Skeletal muscle tissue (tissue), 4 donors: ENCODE measurements around the gene RPS6KB2. TPM values are rescaled to one million over a fixed set of nuclear protein-coding genes. Genes with fewer than 3 reads are reported as not detected.
A peak's percentile ranks its signal among the peaks of the same experiment; 100 is the strongest.

Experiments
- H3K27ac ChIP-seq: one replicate; pipeline ENCODE4 v1.7.0; 2013; ENCODE audit warnings: mild to moderate bottlenecking, low read depth, low read length, inconsistent platforms
- H3K27me3 ChIP-seq, 3 donors: one replicate each; pipeline ENCODE4 v1.7.0; 2013; ENCODE audit warnings: low read length in 3 of 3; ENCODE audit not compliant: control insufficient read depth in 3 of 3, insufficient read depth in 3 of 3
- H3K36me3 ChIP-seq, 3 donors: one replicate each; pipeline ENCODE4 v1.7.0; 2013; ENCODE audit warnings: low read length in 3 of 3; ENCODE audit not compliant: control insufficient read depth in 3 of 3, insufficient read depth in 3 of 3
- H3K4me1 ChIP-seq, 3 donors: one replicate each; pipeline ENCODE4 v1.7.0; 2013; ENCODE audit warnings: low read length in 3 of 3, mild to moderate bottlenecking in 3 of 3; ENCODE audit not compliant: control insufficient read depth in 3 of 3, insufficient read depth in 3 of 3
- H3K4me3 ChIP-seq, 3 donors: one replicate each; pipeline ENCODE4 v1.7.0; 2013; ENCODE audit warnings: low read length in 3 of 3
- H3K9ac ChIP-seq, 3 donors: one replicate each; pipeline ENCODE4 v1.7.0; 2013; ENCODE audit warnings: low read length in 3 of 3, mild to moderate bottlenecking in 3 of 3, moderate library complexity in 2 of 3, low read depth in 1 of 3
- H3K9me3 ChIP-seq, 3 donors: one replicate each; pipeline ENCODE4 v1.7.0; 2013; ENCODE audit warnings: low read length in 3 of 3; ENCODE audit not compliant: control insufficient read depth in 3 of 3
- total RNA-seq: library from RNA; depleted of rRNA; stranded (reverse); fragments of >200 nt; gene quantifications from one replicate; pipeline ENCODE4 v1.2.3, GENCODE V29; 2014
- donor health status: Osteomylitis.

The RPS6KB2 gene
- total RNA-seq, 1 donor from 2014 or later, result 23.5 TPM

DNA sequence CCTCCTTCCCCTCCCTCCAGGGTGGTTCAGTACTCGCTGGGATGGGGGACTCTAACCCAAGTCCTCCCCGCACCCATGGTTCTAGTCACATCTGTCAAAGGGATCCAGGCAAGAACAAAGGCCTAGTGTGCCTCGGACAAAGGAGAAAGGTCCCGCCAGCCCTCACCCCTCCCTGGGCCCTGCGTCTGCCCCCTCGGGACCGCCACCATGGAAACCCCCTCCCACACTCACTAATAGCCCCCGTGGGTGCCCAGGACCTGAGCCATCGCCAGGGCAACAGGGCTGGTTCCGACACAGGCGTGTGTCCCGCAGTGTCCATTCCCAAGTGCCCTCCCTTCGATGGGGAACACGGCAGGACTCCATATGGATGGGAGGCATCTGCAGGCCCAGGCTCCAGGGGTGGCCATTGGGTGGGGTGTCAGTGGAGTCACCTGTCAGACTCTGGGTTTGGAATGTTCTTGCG is 17.9 kb upstream of the RPS6KB2 start:
- Histone ChIP-seq H3K4me1 (peaks cover 11 to 22% (median 18%) of the 10 kb centered on the region in 3 donors), H3K9ac (peak overlapping the region in 1 of 3 donors; percentile 16), H3K4me3 (no peak overlapping the region), H3K9me3 (no peaks in the 10 kb centered on the region), H3K27me3 (peaks cover 42 to 60% (median 44%) of the 10 kb centered on the region in 3 donors), H3K27ac (no peak overlapping the region), H3K36me3 (no peaks in the 10 kb centered on the region)

DNA sequence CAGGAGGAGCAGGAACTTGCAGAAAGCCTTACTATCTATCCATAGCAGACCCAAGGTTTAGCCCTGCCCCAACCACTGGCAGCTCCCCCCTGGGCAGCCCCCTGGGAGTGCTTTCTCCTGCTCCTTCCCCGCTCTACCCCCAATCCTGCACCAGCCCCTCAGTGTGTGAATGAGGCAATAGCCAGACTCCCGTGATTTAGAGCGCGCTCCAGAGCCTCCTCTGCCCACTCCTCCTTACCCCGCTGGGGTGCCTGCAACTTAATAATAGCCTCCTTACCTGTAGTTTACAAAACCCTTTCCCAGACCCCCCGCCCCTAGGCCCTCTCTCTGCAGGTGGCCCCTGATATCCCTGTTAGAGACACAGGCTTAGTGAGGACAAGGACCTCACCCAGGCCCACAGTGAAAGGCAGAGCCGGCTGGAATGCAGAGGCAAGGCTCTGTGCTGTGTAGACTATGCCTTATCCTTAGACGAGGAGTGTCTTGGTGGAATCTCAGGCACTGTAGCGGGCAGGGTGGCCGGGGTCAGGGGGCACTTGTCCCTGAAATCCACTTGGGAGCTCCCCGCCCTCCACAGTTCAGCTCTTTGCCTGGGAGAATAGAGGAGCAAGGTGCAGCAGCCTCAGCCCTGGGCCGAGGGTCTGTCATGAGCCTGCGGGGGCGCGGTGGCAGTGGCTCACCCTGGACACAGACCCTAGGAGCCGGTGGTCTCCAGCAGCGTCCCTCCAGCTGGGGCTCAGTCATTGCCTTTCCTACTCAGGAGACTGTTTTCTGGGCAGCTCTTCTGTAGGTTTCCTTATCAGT is 17.1 kb upstream of the RPS6KB2 start:
- Histone ChIP-seq H3K27me3 (peaks cover 42 to 60% (median 44%) of the 10 kb centered on the region in 3 donors), H3K27ac (no peak overlapping the region), H3K4me1 (peaks cover 14 to 26% (median 22%) of the 10 kb centered on the region in 3 donors), H3K9me3 (no peaks in the 10 kb centered on the region), H3K4me3 (no peak overlapping the region), H3K9ac (peak overlapping the region in 1 of 3 donors; percentile 3), H3K36me3 (no peaks in the 10 kb centered on the region)

DNA sequence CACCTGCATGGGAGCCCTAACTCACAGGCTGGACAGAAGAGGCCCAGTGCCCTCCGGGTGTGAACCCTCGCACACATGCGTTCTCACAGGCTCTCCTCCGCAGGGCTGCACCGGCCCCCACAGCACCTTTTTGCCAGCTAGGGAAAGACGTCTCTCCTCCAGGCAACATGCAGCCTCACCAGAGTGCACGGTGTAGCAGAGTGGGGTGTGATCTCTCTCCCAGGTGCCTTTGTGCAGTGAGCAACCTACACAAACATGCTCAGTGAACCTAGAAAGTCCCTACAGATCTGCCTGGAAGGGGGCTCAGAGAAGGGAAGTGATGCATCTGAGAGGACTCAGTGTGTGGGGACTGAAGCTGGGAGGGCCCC is 16.5 kb upstream of the RPS6KB2 start:
- Histone ChIP-seq H3K27ac (no peak overlapping the region), H3K27me3 (peaks cover 42 to 58% (median 44%) of the 10 kb centered on the region in 3 donors), H3K9ac (no peak overlapping the region), H3K4me1 (peaks cover 20 to 32% (median 28%) of the 10 kb centered on the region in 3 donors), H3K9me3 (no peaks in the 10 kb centered on the region), H3K36me3 (no peaks in the 10 kb centered on the region), H3K4me3 (no peak overlapping the region)

DNA sequence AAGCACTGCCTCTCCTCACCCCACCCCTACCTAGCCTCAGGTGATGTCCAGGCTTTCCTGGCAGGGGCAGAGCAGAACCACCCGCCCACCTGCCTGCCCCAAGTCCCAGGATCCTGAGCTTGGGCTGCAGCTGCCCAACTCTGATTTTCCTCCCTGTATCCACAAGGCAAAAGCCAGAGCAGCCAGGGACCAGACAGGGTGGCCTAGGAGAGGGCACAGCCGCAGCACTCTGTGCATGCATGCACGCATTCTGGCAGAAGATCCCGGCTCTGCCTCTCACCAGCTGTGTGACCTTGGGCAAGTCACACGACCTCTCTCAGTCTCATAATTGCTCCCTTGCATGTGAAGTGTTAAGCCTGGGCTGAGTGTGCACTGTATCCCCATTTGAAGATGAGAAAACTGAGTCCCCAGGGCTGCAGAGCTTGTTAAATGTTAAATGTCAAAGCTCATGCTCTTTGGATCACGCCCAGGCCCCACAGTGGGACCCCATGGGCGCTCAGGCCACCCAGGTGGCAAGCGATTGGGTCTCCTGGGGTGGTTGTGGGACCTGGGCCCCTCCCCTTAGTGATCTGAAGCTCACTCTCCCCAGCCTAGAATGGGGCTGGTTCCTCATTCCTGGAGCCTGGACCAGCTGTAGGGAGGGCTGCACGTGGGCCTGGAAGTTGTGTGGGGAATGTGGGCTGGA is 15.7 kb upstream of the RPS6KB2 start:
- peaks cover 39 to 50% (median 44%) of the 10 kb centered on the region in 3 donors for H3K27me3 ChIP-seq
- no peaks in the 10 kb centered on the region for H3K36me3 ChIP-seq
- no peak overlapping the region for H3K27ac ChIP-seq
- no peak overlapping the region for H3K4me3 ChIP-seq
- H3K9me3 ChIP-seq, result no peaks in the 10 kb centered on the region
- H3K9ac ChIP-seq, result no peak overlapping the region
- peaks cover 26 to 41% (median 32%) of the 10 kb centered on the region in 3 donors for H3K4me1 ChIP-seq

DNA sequence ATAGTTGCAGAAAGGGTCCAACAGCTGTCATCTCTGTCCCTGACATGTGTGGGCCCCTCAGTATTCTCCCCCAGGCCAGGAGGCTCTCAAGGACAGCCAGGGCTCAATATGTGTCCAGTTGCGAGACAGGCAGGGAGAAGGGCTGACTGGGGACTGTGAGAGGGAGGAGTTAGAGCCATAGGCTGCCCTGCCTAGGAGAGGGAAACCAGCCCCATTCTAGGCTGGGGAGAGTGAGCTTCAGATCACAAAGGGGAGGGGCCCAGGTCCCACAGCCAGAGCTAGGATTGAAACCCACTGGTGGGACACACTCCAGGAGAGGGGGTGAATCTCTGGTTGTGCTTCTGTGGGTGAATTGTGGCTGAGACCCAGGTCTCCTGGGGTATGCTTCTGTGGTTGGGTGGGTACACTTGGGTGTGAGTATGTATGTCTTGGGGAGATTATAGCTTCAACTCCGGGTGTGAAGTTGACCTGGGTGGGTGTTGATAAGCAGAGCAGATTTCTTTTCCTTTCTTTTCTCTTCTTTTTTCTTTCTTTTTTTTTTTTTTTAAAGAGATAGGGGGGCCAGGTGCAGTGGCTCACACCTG is 14.9 kb upstream of the RPS6KB2 start:
- Histone ChIP-seq H3K4me3 (no peak overlapping the region), H3K9me3 (no peaks in the 10 kb centered on the region), H3K9ac (peak overlapping the region in 1 of 3 donors; percentile 3), H3K4me1 (peaks cover 32 to 48% (median 39%) of the 10 kb centered on the region in 3 donors), H3K27me3 (peaks cover 33 to 44% (median 43%) of the 10 kb centered on the region in 3 donors), H3K36me3 (no peaks in the 10 kb centered on the region), H3K27ac (no peak overlapping the region)

DNA sequence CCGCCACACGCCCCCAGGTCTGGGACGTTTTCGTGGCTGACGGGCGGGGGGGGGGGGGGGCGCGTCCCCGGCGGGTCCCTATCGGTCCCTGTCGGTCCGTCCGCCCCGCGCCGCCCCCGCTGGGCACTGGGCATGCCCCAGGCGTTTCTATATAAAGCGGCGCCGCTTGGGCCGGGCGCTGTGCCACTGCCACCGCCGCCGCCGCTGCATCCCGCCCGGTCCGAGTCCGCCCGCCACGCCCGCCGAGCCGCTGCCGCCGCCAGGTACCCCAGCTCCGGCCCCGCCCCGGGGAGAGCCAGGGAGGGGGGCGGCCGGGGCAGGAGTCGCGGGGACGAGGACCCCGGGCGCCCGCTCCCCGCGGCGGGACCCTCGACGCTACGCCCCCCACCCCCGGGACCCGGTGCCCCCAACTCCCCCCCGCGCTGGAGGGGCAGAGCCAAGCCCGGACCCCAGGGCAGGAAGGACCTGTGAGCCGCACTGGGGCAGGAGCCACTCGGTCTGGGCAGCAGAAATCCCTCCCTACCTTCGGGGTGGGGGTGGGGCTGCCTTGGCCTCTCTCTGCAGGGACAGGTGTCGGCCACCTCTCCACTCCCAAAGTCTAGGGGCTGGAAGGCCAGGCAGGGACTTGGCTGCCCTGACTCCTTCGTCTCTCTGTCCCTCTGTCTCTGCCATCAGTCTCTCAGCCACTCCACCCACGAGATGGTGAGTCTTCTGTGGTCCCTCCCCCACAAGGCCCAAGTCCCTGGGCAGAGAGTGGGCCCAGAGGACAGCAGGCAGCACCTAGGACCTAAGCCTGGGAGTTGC is 12.6 kb upstream of the RPS6KB2 start, which contains the start of gene CARNS1:
Gene CARNS1 (plus strand): TSS at position 178 of the 804 bp plus-strand sequence. CDS start 522 bp downstream, at position 700.
- Histone ChIP-seq H3K27me3 (peaks cover 10 to 26% (median 20%) of the 10 kb centered on the region in 3 donors), H3K4me1 (peaks cover 52 to 54% (median 52%) of the 10 kb centered on the region in 3 donors), H3K27ac (peak within 1 kb of the TSS; percentile 91), H3K4me3 (peak within 1 kb of the TSS; percentile 71 to 77 (median 73)), H3K36me3 (no peaks in the 10 kb centered on the region), H3K9ac (peak within 1 kb of the TSS; percentile 67 to 94 (median 82)), H3K9me3 (no peaks in the 10 kb centered on the region)

DNA sequence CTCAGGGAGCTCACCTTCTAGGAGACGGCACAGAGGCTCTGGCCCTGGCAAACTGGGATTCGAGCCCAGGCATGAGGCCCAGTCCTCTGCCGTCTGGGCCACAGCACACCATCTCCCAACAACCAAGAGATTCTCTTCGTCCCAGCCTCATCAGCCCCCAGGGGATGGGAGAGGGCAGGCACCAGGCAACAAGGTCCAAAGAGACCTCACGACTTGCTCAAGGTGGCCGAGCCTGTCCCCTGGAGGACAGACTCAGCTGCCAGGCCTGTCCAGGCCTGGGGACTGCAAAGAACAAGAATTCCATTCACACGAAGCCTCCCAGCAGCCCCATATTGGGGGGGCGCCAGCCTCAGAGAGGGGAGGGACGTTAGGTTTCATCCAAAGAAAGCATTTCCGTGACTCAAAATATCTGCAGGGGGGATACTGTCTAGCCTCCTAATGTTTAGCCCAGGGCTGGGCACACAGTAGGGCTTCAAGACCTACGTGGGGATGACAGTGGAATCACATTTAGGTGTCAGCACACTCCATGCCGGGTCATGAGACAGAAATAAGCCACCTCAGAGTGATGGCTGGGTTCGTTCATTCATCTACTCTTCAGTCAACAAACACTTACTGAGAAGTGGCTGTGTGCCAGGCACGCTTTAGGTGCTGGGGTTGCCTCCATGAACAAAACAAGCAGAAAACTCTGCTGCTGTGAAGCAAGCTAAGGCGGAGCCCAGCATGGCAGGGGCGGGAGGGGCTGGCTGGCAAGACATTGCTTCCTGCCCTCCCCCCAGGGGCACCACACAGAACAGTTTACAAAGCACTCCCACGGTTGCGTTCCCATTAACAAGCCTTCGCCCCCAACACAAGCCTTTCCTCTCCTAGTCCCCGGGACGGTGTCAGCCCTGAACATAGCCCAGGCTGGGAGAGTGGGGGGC is 11.6 kb upstream of the RPS6KB2 start:
- Histone ChIP-seq H3K4me3 (peak overlapping the region; percentile 71 to 77 (median 73)), H3K36me3 (no peaks in the 10 kb centered on the region), H3K4me1 (peaks cover 52 to 54% (median 54%) of the 10 kb centered on the region in 3 donors), H3K9ac (peak overlapping the region; percentile 67 to 94 (median 82)), H3K27ac (peak overlapping the region; percentile 91), H3K27me3 (peaks cover 4 to 16% (median 11%) of the 10 kb centered on the region in 3 donors), H3K9me3 (no peaks in the 10 kb centered on the region)

DNA sequence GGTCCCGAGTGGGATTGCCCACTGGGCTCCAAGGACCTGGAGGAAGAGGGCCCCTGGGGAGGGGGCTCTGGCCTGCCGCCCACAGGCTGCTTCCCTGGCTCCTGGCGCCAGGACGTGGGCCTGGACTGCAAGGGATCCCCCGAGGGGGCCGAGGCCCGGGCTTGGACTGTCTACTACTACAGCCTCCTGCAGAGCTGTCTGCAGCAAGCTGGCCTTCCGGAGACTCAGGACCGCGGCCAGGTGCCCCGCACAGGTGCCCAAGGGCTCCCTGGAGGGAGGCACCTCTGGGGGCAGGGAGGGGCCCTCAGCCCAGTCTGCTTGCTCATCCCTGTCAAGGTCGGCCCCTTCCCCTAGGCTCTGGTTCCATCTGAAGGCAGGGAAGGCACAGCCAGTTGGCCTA is 10.9 kb upstream of the RPS6KB2 start:
- Histone ChIP-seq H3K27ac (peak overlapping the region; percentile 91), H3K27me3 (peaks cover 0 to 10% (median 4%) of the 10 kb centered on the region in 3 donors), H3K9ac (peak overlapping the region; percentile 67 to 94 (median 82)), H3K4me1 (peaks cover 52 to 54% (median 54%) of the 10 kb centered on the region in 3 donors), H3K4me3 (peak overlapping the region; percentile 58 to 73 (median 71)), H3K9me3 (no peaks in the 10 kb centered on the region), H3K36me3 (peaks cover 0 to under 1% (median 0%) of the 10 kb centered on the region in 3 donors)
